ENCODE measurements around the gene SLC5A10. TPM values are rescaled to one million over a fixed set of nuclear protein-coding genes. Genes with fewer than 3 reads are reported as not detected.
A peak's percentile ranks its signal among the peaks of the same experiment; 100 is the strongest.

Gene SLC5A10
- total RNA-seq, 1 donor from 2014 or later, result 0.14 TPM

GRCh38 chr17:19013806-19014627 is 62.1 kb downstream of the SLC5A10 start:
- Mint-ChIP-seq H3K36me3 (ENCODE audit: low read depth, unreplicated experiment) (no peaks in the 10 kb centered on the region), H3K27me3 (ENCODE audit: low read depth, unreplicated experiment) (peaks cover 31% of the 10 kb centered on the region), H3K4me1 (ENCODE audit: low read depth, unreplicated experiment) (peaks cover 10% of the 10 kb centered on the region), H3K4me3 (ENCODE audit: unreplicated experiment) (no peak overlapping the region), H3K27ac (ENCODE audit: unreplicated experiment) (peak overlapping the region; percentile 53), H3K9me3 (ENCODE audit: unreplicated experiment) (no peaks in the 10 kb centered on the region)
- Histone ChIP-seq H3K79me2 (ENCODE audit: insufficient read depth, low read length) (no peaks in the 10 kb centered on the region), H3K36me3 (ENCODE audit: insufficient read depth, low read length) (no peaks in the 10 kb centered on the region), H3K9me3 (ENCODE audit: insufficient read depth, low read depth, low read length) (no peaks in the 10 kb centered on the region), H3K4me3 (ENCODE audit: insufficient read depth, low read depth, low read length) (no peak overlapping the region), H3K27me3 (ENCODE audit: insufficient read depth, low read length) (peaks cover 3% of the 10 kb centered on the region), H4K20me1 (ENCODE audit: insufficient read depth, low read length) (no peaks in the 10 kb centered on the region), H2AFZ (ENCODE audit: low read depth, low read length) (no peak overlapping the region), H3K4me2 (ENCODE audit: low read length) (no peak overlapping the region), H3K9ac (ENCODE audit: low read length) (no peak overlapping the region), H3K27ac (ENCODE audit: low read depth, low read length) (no peak overlapping the region), H3K4me1 (ENCODE audit: insufficient read depth, low read length) (peaks cover 5% of the 10 kb centered on the region)
- DNase-seq (ENCODE audit: low read depth) (no peak), FAIRE-seq (no peak)
- no peak for TF ChIP-seq EZH2 (IDR thresholded peaks at IDR 0.05; ENCODE audit: insufficient read depth, low read length)
- TF ChIP-seq, protein P1, sequence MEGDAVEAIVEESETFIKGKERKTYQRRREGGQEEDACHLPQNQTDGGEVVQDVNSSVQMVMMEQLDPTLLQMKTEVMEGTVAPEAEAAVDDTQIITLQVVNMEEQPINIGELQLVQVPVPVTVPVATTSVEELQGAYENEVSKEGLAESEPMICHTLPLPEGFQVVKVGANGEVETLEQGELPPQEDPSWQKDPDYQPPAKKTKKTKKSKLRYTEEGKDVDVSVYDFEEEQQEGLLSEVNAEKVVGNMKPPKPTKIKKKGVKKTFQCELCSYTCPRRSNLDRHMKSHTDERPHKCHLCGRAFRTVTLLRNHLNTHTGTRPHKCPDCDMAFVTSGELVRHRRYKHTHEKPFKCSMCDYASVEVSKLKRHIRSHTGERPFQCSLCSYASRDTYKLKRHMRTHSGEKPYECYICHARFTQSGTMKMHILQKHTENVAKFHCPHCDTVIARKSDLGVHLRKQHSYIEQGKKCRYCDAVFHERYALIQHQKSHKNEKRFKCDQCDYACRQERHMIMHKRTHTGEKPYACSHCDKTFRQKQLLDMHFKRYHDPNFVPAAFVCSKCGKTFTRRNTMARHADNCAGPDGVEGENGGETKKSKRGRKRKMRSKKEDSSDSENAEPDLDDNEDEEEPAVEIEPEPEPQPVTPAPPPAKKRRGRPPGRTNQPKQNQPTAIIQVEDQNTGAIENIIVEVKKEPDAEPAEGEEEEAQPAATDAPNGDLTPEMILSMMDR (IDR thresholded peaks at IDR 0.05; ENCODE audit: insufficient read depth, low read depth, low read length), result no peak

GRCh38 chr17:19014628-19015215 is 62.8 kb downstream of the SLC5A10 start:
- no peak overlapping the region for H3K4me3 ChIP-seq (ENCODE audit: insufficient read depth, low read depth, low read length)
- peaks cover 10% of the 10 kb centered on the region for H3K4me1 Mint-ChIP-seq (ENCODE audit: low read depth, unreplicated experiment)
- no peak for DNase-seq (ENCODE audit: low read depth)
- H3K36me3 ChIP-seq (ENCODE audit: insufficient read depth, low read length), result no peaks in the 10 kb centered on the region
- FAIRE-seq, result no peak
- no peaks in the 10 kb centered on the region for H3K36me3 Mint-ChIP-seq (ENCODE audit: low read depth, unreplicated experiment)
- no peaks in the 10 kb centered on the region for H3K9me3 Mint-ChIP-seq (ENCODE audit: unreplicated experiment)
- H3K9ac ChIP-seq (ENCODE audit: low read length), result no peak overlapping the region
- peaks cover 3% of the 10 kb centered on the region for H3K27me3 ChIP-seq (ENCODE audit: insufficient read depth, low read length)
- peaks cover 33% of the 10 kb centered on the region for H3K27me3 Mint-ChIP-seq (ENCODE audit: low read depth, unreplicated experiment)
- H3K27ac ChIP-seq (ENCODE audit: low read depth, low read length), result no peak overlapping the region
- H4K20me1 ChIP-seq (ENCODE audit: insufficient read depth, low read length), result no peaks in the 10 kb centered on the region
- no peak overlapping the region for H3K4me3 Mint-ChIP-seq (ENCODE audit: unreplicated experiment)
- H3K4me2 ChIP-seq (ENCODE audit: low read length), result no peak overlapping the region
- peaks cover 5% of the 10 kb centered on the region for H3K4me1 ChIP-seq (ENCODE audit: insufficient read depth, low read length)
- no peaks in the 10 kb centered on the region for H3K79me2 ChIP-seq (ENCODE audit: insufficient read depth, low read length)
- H2AFZ ChIP-seq (ENCODE audit: low read depth, low read length), result no peak overlapping the region
- H3K9me3 ChIP-seq (ENCODE audit: insufficient read depth, low read depth, low read length), result no peaks in the 10 kb centered on the region
- TF ChIP-seq, protein P1 (IDR thresholded peaks at IDR 0.05; ENCODE audit: insufficient read depth, low read depth, low read length), result no peak
- TF ChIP-seq EZH2 (IDR thresholded peaks at IDR 0.05; ENCODE audit: insufficient read depth, low read length), result no peak
- H3K27ac Mint-ChIP-seq (ENCODE audit: unreplicated experiment), result peak overlapping the region; percentile 53

DNA sequence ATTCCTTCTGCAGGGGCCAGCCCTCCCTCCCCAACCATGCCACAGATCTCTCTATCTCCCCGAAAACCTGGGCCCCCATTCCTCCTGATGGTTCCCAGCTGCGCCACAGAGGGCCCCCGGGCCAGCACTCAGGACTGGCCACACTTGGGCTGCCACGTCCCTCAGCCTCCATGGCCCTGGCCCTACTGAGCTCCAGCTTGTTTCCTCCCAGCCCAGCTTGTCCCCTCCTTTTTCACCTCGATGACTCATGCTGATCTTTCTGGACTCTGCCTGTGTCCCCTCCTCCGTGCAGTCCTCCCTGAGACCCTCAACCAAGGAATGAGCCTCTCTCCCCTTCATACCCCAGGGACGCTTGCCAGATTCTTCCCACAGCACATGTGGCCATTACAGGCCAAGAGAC is 63.5 kb downstream of the SLC5A10 start:
- H3K4me2 ChIP-seq (ENCODE audit: low read length), result no peak overlapping the region
- peaks cover 38% of the 10 kb centered on the region for H3K27me3 Mint-ChIP-seq (ENCODE audit: low read depth, unreplicated experiment)
- no peaks in the 10 kb centered on the region for H3K36me3 ChIP-seq (ENCODE audit: insufficient read depth, low read length)
- no peak for FAIRE-seq
- no peak overlapping the region for H3K9ac ChIP-seq (ENCODE audit: low read length)
- peaks cover 10% of the 10 kb centered on the region for H3K4me1 Mint-ChIP-seq (ENCODE audit: low read depth, unreplicated experiment)
- peak overlapping the region; percentile 15 for H3K27ac Mint-ChIP-seq (ENCODE audit: unreplicated experiment)
- H2AFZ ChIP-seq (ENCODE audit: low read depth, low read length), result no peak overlapping the region
- H3K4me3 Mint-ChIP-seq (ENCODE audit: unreplicated experiment), result no peak overlapping the region
- peaks cover 5% of the 10 kb centered on the region for H3K4me1 ChIP-seq (ENCODE audit: insufficient read depth, low read length)
- no peak for TF ChIP-seq EZH2 (IDR thresholded peaks at IDR 0.05; ENCODE audit: insufficient read depth, low read length)
- TF ChIP-seq, protein P1 (IDR thresholded peaks at IDR 0.05; ENCODE audit: insufficient read depth, low read depth, low read length), result no peak
- no peaks in the 10 kb centered on the region for H4K20me1 ChIP-seq (ENCODE audit: insufficient read depth, low read length)
- H3K27me3 ChIP-seq (ENCODE audit: insufficient read depth, low read length), result peaks cover 3% of the 10 kb centered on the region
- H3K4me3 ChIP-seq (ENCODE audit: insufficient read depth, low read depth, low read length), result no peak overlapping the region
- no peaks in the 10 kb centered on the region for H3K79me2 ChIP-seq (ENCODE audit: insufficient read depth, low read length)
- H3K27ac ChIP-seq (ENCODE audit: low read depth, low read length), result no peak overlapping the region
- H3K9me3 Mint-ChIP-seq (ENCODE audit: unreplicated experiment), result no peaks in the 10 kb centered on the region
- H3K36me3 Mint-ChIP-seq (ENCODE audit: low read depth, unreplicated experiment), result no peaks in the 10 kb centered on the region
- no peaks in the 10 kb centered on the region for H3K9me3 ChIP-seq (ENCODE audit: insufficient read depth, low read depth, low read length)
- DNase-seq (ENCODE audit: low read depth), result no peak
